Astrocyte of the cerebellum (primary cell): ENCODE data around the gene ACER3.

Experiments
- DNase-seq: peaks from one replicate; pipeline ENCODE4 v3.0.0-alpha.2; 2011; ENCODE audit warnings: low read depth
- H3K4me3 ChIP-seq: 2 replicates; pipeline ENCODE4 v1.5.1; 2011; ENCODE audit warnings: mild to moderate bottlenecking, low read depth, low read length, moderate library complexity
- CTCF ChIP-seq: IDR thresholded peaks from 2 replicates; pipeline ENCODE4 v1.5.1; 2012; ENCODE audit warnings: low read length, low read depth, moderate library complexity, mild to moderate bottlenecking; ENCODE audit errors: missing control alignments
- in situ Hi-C: cut with HindIII; loops from 2 replicates; pipeline ENCODE4 v1.10.0; 2017; ENCODE audit warnings: low sequenced_read_pairs

Gene ACER3

GRCh38 chr11:76919467-76919866, 58.7 kb downstream of the ACER3 start:
- H3K4me3 ChIP-seq, result no peak overlapping the region
- in situ Hi-C loops, result no loop called here
- DNase-seq, result no peak
- TF ChIP-seq CTCF, result no peak

- no peak overlapping the region for H3K4me3 ChIP-seq
- in situ Hi-C loops, result no loop called here
- peak; percentile 85 for DNase-seq
Measured at GRCh38 chr11:76919887-76920746, 59.4 kb downstream of the ACER3 start.

GRCh38 chr11:76927160-76927559, 66.4 kb downstream of the ACER3 start:
- DNase-seq, result no peak
- H3K4me3 ChIP-seq, result no peak overlapping the region
- in situ Hi-C loops, result no loop called here
- TF ChIP-seq CTCF, result no peak

More at GRCh38 chr11:76919887-76920746, 59.4 kb downstream of the ACER3 start:
- TF ChIP-seq CTCF, result peak; percentile 95

- DNase-seq, result no peak
- in situ Hi-C loops, result no loop called here
- no peak overlapping the region for H3K4me3 ChIP-seq
- no peak for TF ChIP-seq CTCF
Measured at GRCh38 chr11:76935042-76935441, 74.3 kb downstream of the ACER3 start.

GRCh38 chr11:76939219-76939631, 78.5 kb downstream of the ACER3 start:
- TF ChIP-seq CTCF, result no peak
- H3K4me3 ChIP-seq, result no peak overlapping the region
- in situ Hi-C loops, result no loop called here
- no peak for DNase-seq

- DNase-seq, result no peak
- in situ Hi-C loops, result no loop called here
- TF ChIP-seq CTCF, result no peak
- no peak overlapping the region for H3K4me3 ChIP-seq
Measured at GRCh38 chr11:76944225-76944624, 83.5 kb downstream of the ACER3 start.

- in situ Hi-C loops, result no loop called here
- no peak for DNase-seq
- TF ChIP-seq CTCF, result no peak
Measured at GRCh38 chr11:76946223-76946622, 85.5 kb downstream of the ACER3 start.

More at GRCh38 chr11:76946223-76946622, 85.5 kb downstream of the ACER3 start:
- no peak overlapping the region for H3K4me3 ChIP-seq
